WTC11 (cell line): ENCODE data around the gene TSC22D4. TPM values are rescaled to one million over a fixed set of nuclear protein-coding genes. Genes with fewer than 3 reads are reported as not detected.

ENCODE experiments used
- ATAC-seq: fragments of 200-7000 bp; cut with Tn5 transposase; 2 replicates; pipeline ENCODE4 v1.10.0; 2021; ENCODE audit warnings: mild to moderate bottlenecking, moderate library complexity
- CTCF ChIA-PET: fragments of 300-600 bp; sonication (Branson Sonifier 250); formaldehyde crosslinking; loops from one replicate; lab custom pipeline; 2021; ENCODE audit warnings: antibody characterized with exemption; lab: Charles Lee
- POLR2A ChIA-PET: fragments of 350-600 bp; sonication (Branson Sonifier 250); formaldehyde crosslinking; loops from one replicate; lab custom pipeline; 2021; ENCODE audit warnings: antibody characterized with exemption; lab: Charles Lee
- DNase-seq: peaks from one replicate; pipeline ENCODE4 v3.0.0; 2021; ENCODE audit warnings: low spot score
- H3K27ac Mint-ChIP-seq: 2 replicates; pipeline ENCODE4 v1.8.0; 2021; ENCODE audit warnings: mixed read lengths
- H3K27me3 Mint-ChIP-seq: 2 replicates; pipeline ENCODE4 v1.8.0; 2021; ENCODE audit warnings: low read depth, mild to moderate bottlenecking, moderate library complexity, mixed read lengths
- H3K36me3 Mint-ChIP-seq: 2 replicates; pipeline ENCODE4 v1.8.0; 2021; ENCODE audit warnings: mixed read lengths
- H3K4me1 Mint-ChIP-seq: 2 replicates; pipeline ENCODE4 v1.8.0; 2022; ENCODE audit warnings: mixed read lengths
- H3K4me3 Mint-ChIP-seq: 2 replicates; pipeline ENCODE4 v1.8.0; 2021; ENCODE audit warnings: mild to moderate bottlenecking, moderate library complexity, mixed read lengths
- H3K9me3 Mint-ChIP-seq: 2 replicates; pipeline ENCODE4 v1.8.0; 2021; ENCODE audit warnings: mixed read lengths
- CREB1 ChIP-seq: sonication (generic); formaldehyde crosslinking; IDR thresholded peaks from 2 replicates; pipeline ENCODE4 v1.8.0; 2023; ENCODE audit warnings: mild to moderate bottlenecking, missing genetic modification reagents
- HMGA2 ChIP-seq: fragments of 250-450 bp; sonication (Bioruptor Pico); IDR thresholded peaks from 2 replicates; pipeline ENCODE4 v1.4.0; 2021; ENCODE audit warnings: mild to moderate bottlenecking, moderate library complexity
- RELA ChIP-seq: sonication (generic); formaldehyde crosslinking; IDR thresholded peaks from 2 replicates; pipeline ENCODE4 v1.8.1; 2022; ENCODE audit warnings: missing genetic modification reagents, mild to moderate bottlenecking, borderline replicate concordance
- SMAD4 ChIP-seq: sonication (generic); formaldehyde crosslinking; IDR thresholded peaks from 2 replicates; pipeline ENCODE4 v1.8.0; 2022; ENCODE audit warnings: mild to moderate bottlenecking, missing genetic modification reagents
- TEAD4 ChIP-seq: sonication (generic); formaldehyde crosslinking; IDR thresholded peaks from 2 replicates; pipeline ENCODE4 v1.8.0; 2022; ENCODE audit warnings: mild to moderate bottlenecking, missing genetic modification reagents
- ZNF317 ChIP-seq: sonication (generic); formaldehyde crosslinking; IDR thresholded peaks from 2 replicates; pipeline ENCODE4 v1.8.1; 2023; ENCODE audit warnings: low read depth, mild to moderate bottlenecking, moderate library complexity, missing genetic modification reagents, borderline replicate concordance
- ZNF416 ChIP-seq: fragments of 250-450 bp; sonication (Bioruptor Pico); IDR thresholded peaks from 2 replicates; pipeline ENCODE4 v1.9.0; 2021; ENCODE audit warnings: mild to moderate bottlenecking, inconsistent platforms
- ZNF423 ChIP-seq: fragments of 250-450 bp; sonication (Bioruptor Pico); IDR thresholded peaks from 2 replicates; pipeline ENCODE4 v2.1.2; 2022; ENCODE audit warnings: mild to moderate bottlenecking, moderate library complexity
- total RNA-seq: library from RNA; stranded (reverse); gene quantifications from 3 replicates; pipeline ENCODE4 v1.2.3, GENCODE V29; 2021
- TF ChIP-seq, protein P1 (sequence below): sonication (generic); formaldehyde crosslinking; IDR thresholded peaks from 2 replicates; pipeline ENCODE4 v1.8.0; 2023; ENCODE audit warnings: missing genetic modification reagents
- TF ChIP-seq, protein P2 (sequence below): sonication (generic); formaldehyde crosslinking; IDR thresholded peaks from 2 replicates; pipeline ENCODE4 v1.8.1; 2022; ENCODE audit warnings: low read depth, mild to moderate bottlenecking, moderate library complexity, missing genetic modification reagents, borderline replicate concordance
- TF ChIP-seq, protein P3 (sequence below): fragments of 250-450 bp; sonication (Bioruptor Pico); conservative IDR thresholded peaks from 2 replicates; pipeline ENCODE4 v1.9.0; 2021; ENCODE audit warnings: mild to moderate bottlenecking
- TF ChIP-seq, protein P4 (sequence below): sonication (generic); formaldehyde crosslinking; IDR thresholded peaks from 2 replicates; pipeline ENCODE4 v1.8.0; 2023; ENCODE audit warnings: missing genetic modification reagents, mild to moderate bottlenecking, borderline replicate concordance
- TF ChIP-seq, protein P5 (sequence below): fragments of 250-450 bp; sonication (Bioruptor Pico); IDR thresholded peaks from 2 replicates; pipeline ENCODE4 v1.8.0; 2021; ENCODE audit warnings: mild to moderate bottlenecking
- TF ChIP-seq, protein P6 (sequence below): sonication (generic); formaldehyde crosslinking; IDR thresholded peaks from 2 replicates; pipeline ENCODE4 v1.8.0; 2022; ENCODE audit warnings: mild to moderate bottlenecking, missing genetic modification reagents
- TF ChIP-seq, protein P7 (sequence below): sonication (generic); formaldehyde crosslinking; IDR thresholded peaks from 2 replicates; pipeline ENCODE4 v1.8.1; 2023; ENCODE audit warnings: mild to moderate bottlenecking, missing genetic modification reagents, borderline replicate concordance
- TF ChIP-seq, protein P8 (sequence below): sonication (generic); formaldehyde crosslinking; IDR thresholded peaks from 2 replicates; pipeline ENCODE4 v1.8.1; 2023; ENCODE audit warnings: mild to moderate bottlenecking, missing genetic modification reagents, moderate library complexity

The TSC22D4 gene
- total RNA-seq, 1 experiment from 2014 or later: 34.5 TPM

DNA sequence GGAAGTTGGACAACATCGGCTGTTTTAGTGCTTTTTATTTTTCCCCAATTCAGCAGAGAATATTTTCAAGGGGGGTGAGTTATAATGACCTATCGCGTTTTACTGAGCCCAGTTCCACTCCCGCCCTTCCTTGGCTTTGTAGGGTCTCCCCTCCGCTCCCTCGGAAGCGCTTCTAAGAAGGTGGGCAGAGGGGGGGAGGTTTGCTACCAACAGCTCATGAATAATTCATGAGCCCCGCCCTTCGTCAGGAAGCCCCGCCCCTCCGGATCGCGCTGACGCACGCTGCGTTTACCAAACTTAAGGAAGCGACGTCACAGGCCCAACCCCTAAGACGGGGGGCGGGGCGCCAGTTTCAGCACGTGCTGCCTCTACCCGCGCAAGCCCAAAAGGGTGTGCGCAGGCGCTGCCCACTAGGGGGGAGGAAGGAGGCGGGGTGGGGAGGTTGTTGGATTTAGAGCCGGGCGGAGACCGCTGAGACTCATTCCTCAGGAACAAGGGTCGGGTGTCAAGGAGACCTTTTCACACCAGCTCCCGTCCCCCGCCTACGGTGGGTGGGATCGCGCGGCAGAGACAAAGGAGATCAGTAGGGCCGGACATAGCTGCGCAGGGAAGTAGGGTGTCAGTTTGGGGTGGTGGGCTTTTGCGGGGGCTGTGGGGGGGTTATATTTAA lies 49.9 kb downstream of the TSC22D4 start (continued):
- no peak for TF ChIP-seq RELA (CRISPR knock-in tag)
- TF ChIP-seq, protein P1, sequence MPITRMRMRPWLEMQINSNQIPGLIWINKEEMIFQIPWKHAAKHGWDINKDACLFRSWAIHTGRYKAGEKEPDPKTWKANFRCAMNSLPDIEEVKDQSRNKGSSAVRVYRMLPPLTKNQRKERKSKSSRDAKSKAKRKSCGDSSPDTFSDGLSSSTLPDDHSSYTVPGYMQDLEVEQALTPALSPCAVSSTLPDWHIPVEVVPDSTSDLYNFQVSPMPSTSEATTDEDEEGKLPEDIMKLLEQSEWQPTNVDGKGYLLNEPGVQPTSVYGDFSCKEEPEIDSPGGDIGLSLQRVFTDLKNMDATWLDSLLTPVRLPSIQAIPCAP (CRISPR knock-in tag): no peak

DNA sequence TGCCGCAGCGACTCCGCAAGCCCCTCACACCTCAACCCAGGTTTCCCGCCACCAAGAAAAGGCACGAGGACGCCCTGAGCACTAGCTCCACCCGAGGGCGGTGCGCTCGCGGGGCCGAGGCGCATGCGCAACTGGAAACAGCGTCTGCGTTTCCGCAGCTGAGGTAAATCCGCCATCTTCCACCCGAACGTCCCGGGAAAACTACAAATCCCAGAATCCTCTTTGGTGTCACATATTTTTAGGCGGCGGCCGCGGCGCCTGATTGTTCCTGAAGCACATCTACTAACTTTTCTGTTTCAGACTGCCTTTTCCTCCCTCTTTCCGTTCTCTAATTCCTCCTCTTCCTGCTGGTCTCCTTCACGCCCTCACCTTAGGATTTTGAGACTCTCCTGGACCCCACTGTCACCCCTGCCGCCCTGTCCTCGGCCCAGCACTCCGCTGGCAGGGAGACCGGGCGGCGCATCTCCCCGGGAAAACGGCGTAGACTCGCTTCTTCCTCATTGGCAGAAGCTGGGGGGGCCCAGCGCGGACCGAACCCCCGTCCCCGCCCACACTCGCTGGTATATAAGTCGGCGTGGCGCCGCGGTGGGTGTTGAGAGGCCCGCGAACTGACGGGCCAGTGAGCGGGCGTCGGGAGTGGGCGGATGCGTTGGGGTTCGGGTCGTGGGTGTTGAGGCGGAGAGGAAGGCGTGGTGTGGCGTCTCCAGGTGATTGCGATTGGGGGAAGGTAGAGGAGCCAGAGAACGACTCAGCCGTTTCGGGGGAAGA lies 50.6 kb downstream of the TSC22D4 start, which contains the start of gene ZCWPW1:
TSS of gene ZCWPW1 (minus strand) at position 505 of the 768 bp plus-strand sequence. CDS start 8,054 bp downstream, outside the sequence.
- DNase-seq (peak; percentile 95), ATAC-seq (peak; percentile 47)
- Mint-ChIP-seq H3K4me3 (peak within 1 kb of the TSS; percentile 97), H3K27ac (peak within 1 kb of the TSS; percentile 100), H3K27me3 (peaks cover 30% of the 10 kb centered on the region), H3K36me3 (peaks cover 18% of the 10 kb centered on the region), H3K9me3 (peaks cover 4% of the 10 kb centered on the region; the same call in 1 of the 2 replicates), H3K4me1 (peaks cover 19% of the 10 kb centered on the region)
- POLR2A ChIA-PET: interaction anchor here (0.6 to 3.0 kb wide), 21 partner anchors 8 to 485 kb away, joined by 3 to 25 read pairs (median 5); partner anchors contain the start of genes FBXO24, GAL3ST4, LAMTOR4 and MOSPD3
- CTCF ChIA-PET: interaction anchor here (0.6 to 3.2 kb wide), 16 partner anchors 10 to 277 kb away, joined by 3 to 20 read pairs (median 4); partner anchors contain the start of genes FBXO24, LRCH4 and POP7
- TF ChIP-seq, protein P2, sequence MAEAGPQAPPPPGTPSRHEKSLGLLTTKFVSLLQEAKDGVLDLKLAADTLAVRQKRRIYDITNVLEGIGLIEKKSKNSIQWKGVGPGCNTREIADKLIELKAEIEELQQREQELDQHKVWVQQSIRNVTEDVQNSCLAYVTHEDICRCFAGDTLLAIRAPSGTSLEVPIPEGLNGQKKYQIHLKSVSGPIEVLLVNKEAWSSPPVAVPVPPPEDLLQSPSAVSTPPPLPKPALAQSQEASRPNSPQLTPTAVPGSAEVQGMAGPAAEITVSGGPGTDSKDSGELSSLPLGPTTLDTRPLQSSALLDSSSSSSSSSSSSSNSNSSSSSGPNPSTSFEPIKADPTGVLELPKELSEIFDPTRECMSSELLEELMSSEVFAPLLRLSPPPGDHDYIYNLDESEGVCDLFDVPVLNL (CRISPR knock-in tag): peak; percentile 94
- TF ChIP-seq, protein P3, sequence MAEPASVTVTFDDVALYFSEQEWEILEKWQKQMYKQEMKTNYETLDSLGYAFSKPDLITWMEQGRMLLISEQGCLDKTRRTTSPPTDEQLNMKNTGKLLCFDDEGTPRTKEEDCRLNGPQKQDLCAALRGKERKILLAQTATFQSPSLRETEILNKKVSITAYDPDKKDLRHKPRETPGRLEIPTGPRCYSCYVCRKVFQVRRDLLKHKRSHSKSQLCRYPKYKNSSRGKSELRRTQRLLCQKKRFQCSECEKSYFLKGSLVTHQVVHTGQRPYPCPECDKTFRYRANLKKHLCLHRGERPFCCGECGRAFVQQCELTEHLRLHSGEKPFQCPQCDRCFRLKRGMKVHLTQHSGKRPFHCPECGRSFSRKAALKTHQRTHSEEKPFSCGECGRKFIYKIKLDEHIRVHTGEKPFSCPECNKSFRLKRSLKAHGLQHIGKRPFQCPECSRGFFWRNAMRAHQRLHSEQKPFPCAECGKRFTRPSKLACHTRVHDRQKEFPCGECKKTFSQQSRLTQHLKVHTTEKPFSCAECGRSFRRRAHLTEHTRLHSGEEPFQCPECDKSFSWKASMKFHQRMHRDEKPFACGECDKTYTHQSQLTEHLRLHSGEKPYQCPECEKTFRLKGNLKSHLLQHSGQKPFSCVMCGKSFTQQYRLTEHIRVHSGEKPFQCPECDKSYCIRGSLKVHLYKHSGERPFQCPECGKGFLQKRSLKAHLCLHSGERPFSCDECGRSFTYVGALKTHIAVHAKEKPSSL (CRISPR knock-in tag): no peak; the same call in 1 of the 2 replicates
- peak; percentile 92 for TF ChIP-seq SMAD4
- TF ChIP-seq, protein P4, sequence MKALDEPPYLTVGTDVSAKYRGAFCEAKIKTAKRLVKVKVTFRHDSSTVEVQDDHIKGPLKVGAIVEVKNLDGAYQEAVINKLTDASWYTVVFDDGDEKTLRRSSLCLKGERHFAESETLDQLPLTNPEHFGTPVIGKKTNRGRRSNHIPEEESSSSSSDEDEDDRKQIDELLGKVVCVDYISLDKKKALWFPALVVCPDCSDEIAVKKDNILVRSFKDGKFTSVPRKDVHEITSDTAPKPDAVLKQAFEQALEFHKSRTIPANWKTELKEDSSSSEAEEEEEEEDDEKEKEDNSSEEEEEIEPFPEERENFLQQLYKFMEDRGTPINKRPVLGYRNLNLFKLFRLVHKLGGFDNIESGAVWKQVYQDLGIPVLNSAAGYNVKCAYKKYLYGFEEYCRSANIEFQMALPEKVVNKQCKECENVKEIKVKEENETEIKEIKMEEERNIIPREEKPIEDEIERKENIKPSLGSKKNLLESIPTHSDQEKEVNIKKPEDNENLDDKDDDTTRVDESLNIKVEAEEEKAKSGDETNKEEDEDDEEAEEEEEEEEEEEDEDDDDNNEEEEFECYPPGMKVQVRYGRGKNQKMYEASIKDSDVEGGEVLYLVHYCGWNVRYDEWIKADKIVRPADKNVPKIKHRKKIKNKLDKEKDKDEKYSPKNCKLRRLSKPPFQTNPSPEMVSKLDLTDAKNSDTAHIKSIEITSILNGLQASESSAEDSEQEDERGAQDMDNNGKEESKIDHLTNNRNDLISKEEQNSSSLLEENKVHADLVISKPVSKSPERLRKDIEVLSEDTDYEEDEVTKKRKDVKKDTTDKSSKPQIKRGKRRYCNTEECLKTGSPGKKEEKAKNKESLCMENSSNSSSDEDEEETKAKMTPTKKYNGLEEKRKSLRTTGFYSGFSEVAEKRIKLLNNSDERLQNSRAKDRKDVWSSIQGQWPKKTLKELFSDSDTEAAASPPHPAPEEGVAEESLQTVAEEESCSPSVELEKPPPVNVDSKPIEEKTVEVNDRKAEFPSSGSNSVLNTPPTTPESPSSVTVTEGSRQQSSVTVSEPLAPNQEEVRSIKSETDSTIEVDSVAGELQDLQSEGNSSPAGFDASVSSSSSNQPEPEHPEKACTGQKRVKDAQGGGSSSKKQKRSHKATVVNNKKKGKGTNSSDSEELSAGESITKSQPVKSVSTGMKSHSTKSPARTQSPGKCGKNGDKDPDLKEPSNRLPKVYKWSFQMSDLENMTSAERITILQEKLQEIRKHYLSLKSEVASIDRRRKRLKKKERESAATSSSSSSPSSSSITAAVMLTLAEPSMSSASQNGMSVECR (CRISPR knock-in tag): peak; percentile 99
- TF ChIP-seq, protein P5, sequence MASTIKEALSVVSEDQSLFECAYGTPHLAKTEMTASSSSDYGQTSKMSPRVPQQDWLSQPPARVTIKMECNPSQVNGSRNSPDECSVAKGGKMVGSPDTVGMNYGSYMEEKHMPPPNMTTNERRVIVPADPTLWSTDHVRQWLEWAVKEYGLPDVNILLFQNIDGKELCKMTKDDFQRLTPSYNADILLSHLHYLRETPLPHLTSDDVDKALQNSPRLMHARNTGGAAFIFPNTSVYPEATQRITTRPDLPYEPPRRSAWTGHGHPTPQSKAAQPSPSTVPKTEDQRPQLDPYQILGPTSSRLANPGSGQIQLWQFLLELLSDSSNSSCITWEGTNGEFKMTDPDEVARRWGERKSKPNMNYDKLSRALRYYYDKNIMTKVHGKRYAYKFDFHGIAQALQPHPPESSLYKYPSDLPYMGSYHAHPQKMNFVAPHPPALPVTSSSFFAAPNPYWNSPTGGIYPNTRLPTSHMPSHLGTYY (CRISPR knock-in tag): peak; percentile 80; the same call in 1 of the 2 replicates
- peak; percentile 87 for TF ChIP-seq ZNF416 (CRISPR knock-in tag)
- TF ChIP-seq HMGA2 (CRISPR knock-in tag): no peak
- no peak for TF ChIP-seq ZNF423 (CRISPR knock-in tag)
- TF ChIP-seq CREB1: peak; percentile 99
- TF ChIP-seq RELA (CRISPR knock-in tag): peak; percentile 96
- TF ChIP-seq, protein P6, sequence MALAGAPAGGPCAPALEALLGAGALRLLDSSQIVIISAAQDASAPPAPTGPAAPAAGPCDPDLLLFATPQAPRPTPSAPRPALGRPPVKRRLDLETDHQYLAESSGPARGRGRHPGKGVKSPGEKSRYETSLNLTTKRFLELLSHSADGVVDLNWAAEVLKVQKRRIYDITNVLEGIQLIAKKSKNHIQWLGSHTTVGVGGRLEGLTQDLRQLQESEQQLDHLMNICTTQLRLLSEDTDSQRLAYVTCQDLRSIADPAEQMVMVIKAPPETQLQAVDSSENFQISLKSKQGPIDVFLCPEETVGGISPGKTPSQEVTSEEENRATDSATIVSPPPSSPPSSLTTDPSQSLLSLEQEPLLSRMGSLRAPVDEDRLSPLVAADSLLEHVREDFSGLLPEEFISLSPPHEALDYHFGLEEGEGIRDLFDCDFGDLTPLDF (CRISPR knock-in tag): peak; percentile 98
- TF ChIP-seq, protein P7, sequence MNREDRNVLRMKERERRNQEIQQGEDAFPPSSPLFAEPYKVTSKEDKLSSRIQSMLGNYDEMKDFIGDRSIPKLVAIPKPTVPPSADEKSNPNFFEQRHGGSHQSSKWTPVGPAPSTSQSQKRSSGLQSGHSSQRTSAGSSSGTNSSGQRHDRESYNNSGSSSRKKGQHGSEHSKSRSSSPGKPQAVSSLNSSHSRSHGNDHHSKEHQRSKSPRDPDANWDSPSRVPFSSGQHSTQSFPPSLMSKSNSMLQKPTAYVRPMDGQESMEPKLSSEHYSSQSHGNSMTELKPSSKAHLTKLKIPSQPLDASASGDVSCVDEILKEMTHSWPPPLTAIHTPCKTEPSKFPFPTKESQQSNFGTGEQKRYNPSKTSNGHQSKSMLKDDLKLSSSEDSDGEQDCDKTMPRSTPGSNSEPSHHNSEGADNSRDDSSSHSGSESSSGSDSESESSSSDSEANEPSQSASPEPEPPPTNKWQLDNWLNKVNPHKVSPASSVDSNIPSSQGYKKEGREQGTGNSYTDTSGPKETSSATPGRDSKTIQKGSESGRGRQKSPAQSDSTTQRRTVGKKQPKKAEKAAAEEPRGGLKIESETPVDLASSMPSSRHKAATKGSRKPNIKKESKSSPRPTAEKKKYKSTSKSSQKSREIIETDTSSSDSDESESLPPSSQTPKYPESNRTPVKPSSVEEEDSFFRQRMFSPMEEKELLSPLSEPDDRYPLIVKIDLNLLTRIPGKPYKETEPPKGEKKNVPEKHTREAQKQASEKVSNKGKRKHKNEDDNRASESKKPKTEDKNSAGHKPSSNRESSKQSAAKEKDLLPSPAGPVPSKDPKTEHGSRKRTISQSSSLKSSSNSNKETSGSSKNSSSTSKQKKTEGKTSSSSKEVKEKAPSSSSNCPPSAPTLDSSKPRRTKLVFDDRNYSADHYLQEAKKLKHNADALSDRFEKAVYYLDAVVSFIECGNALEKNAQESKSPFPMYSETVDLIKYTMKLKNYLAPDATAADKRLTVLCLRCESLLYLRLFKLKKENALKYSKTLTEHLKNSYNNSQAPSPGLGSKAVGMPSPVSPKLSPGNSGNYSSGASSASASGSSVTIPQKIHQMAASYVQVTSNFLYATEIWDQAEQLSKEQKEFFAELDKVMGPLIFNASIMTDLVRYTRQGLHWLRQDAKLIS (CRISPR knock-in tag): peak; percentile 92; the same call in 1 of the 2 replicates
- TF ChIP-seq ZNF317 (CRISPR knock-in tag): peak; percentile 80
- peak; percentile 95 for TF ChIP-seq TEAD4 (CRISPR knock-in tag)
- TF ChIP-seq, protein P8, sequence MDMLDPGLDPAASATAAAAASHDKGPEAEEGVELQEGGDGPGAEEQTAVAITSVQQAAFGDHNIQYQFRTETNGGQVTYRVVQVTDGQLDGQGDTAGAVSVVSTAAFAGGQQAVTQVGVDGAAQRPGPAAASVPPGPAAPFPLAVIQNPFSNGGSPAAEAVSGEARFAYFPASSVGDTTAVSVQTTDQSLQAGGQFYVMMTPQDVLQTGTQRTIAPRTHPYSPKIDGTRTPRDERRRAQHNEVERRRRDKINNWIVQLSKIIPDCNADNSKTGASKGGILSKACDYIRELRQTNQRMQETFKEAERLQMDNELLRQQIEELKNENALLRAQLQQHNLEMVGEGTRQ: 0 out of 2 replicates have a peak, but pooled peaks have one; percentile 3
